ENCODE measurements around the gene FCN3.

- TF ChIP-seq POLR2AphosphoS5 (IDR thresholded peaks at IDR 0.05; ENCODE audit: low read depth, low read length) = no peak
- TF ChIP-seq POLR2A (IDR thresholded peaks at IDR 0.05; ENCODE audit: low read depth, low read length) = no peak
- no peak for TF ChIP-seq POU2F2 (IDR thresholded peaks at IDR 0.05; ENCODE audit: low read depth, low read length)
- no peak for TF ChIP-seq PAX5 (IDR thresholded peaks at IDR 0.05; ENCODE audit: insufficient read depth, low read length, severe bottlenecking)
- no peak for TF ChIP-seq SPI1 (IDR thresholded peaks at IDR 0.05; ENCODE audit: low read depth, low read length)
Observed at GRCh38 chr1:27356277-27356618, 18.4 kb downstream of the FCN3 start.
